WERI-Rb-1 (cell line): ENCODE results near the gene ZNF174.

Experiments used
- DNase-seq: peaks from one replicate; pipeline ENCODE4 v3.0.0-alpha.2; 2020
- H3K27ac ChIP-seq: fragments of 250-450 bp; sonication (Bioruptor Pico); 2 replicates; pipeline ENCODE4 v1.5.1; 2020; ENCODE audit warnings: mild to moderate bottlenecking, moderate library complexity
- H3K27me3 ChIP-seq: fragments of 250-450 bp; sonication (Bioruptor Pico); 2 replicates; pipeline ENCODE4 v1.5.1; 2021; ENCODE audit warnings: mild to moderate bottlenecking, low read depth, moderate library complexity; ENCODE audit not compliant: insufficient read depth, severe bottlenecking
- H3K36me3 ChIP-seq: fragments of 250-450 bp; sonication (Bioruptor Pico); 2 replicates; pipeline ENCODE4 v1.5.1; 2020; ENCODE audit warnings: mild to moderate bottlenecking, moderate library complexity
- H3K4me3 ChIP-seq: 2 replicates; pipeline ENCODE4 v1.5.1; 2011; ENCODE audit warnings: low read depth, mild to moderate bottlenecking, control low read depth, low read length
- H3K9me3 ChIP-seq: fragments of 250-450 bp; sonication (Bioruptor Pico); 2 replicates; pipeline ENCODE4 v1.5.1; 2021; ENCODE audit warnings: mild to moderate bottlenecking, moderate library complexity; ENCODE audit not compliant: severe bottlenecking
- TF ChIP-seq, protein P1 (sequence below): IDR thresholded peaks from 2 replicates; pipeline ENCODE4 v1.5.1; 2011; ENCODE audit warnings: low read depth, mild to moderate bottlenecking, control low read depth, inconsistent platforms, low read length

Gene ZNF174

DNA sequence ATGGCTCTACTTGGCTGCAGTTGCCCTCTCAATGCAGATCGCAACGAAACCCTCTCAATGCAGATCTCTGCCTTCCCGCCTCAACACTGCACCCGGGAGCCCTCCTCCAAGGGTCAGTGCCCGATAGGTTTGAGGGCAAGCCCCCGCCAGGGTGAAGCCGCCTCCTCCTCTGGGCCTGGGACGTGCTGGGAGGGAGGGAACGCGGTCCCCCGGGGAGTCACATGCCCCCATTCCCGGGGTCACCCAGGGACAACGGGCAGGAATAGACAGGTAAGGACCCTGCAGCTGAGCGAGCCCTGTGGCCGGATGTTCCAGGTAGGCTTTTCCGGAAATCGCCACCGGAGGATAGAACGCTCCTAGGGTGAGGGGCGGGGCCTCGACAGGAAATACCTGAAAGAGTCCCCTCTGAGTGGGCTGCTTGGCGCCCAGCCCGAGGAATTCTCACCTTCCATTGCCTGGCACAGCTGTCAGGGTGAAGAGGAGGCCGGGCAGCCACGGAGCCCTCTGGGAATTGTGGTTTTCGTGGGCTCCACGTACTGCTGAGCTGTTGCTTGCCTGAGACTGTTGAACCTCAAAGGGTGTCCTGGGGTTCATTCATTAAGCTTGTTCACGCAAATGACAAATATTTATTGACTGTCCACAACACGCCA, 12.8 kb downstream of the ZNF174 start:
- no peak overlapping the region for H3K27ac ChIP-seq
- no peaks in the 10 kb centered on the region for H3K27me3 ChIP-seq
- TF ChIP-seq, protein P1, sequence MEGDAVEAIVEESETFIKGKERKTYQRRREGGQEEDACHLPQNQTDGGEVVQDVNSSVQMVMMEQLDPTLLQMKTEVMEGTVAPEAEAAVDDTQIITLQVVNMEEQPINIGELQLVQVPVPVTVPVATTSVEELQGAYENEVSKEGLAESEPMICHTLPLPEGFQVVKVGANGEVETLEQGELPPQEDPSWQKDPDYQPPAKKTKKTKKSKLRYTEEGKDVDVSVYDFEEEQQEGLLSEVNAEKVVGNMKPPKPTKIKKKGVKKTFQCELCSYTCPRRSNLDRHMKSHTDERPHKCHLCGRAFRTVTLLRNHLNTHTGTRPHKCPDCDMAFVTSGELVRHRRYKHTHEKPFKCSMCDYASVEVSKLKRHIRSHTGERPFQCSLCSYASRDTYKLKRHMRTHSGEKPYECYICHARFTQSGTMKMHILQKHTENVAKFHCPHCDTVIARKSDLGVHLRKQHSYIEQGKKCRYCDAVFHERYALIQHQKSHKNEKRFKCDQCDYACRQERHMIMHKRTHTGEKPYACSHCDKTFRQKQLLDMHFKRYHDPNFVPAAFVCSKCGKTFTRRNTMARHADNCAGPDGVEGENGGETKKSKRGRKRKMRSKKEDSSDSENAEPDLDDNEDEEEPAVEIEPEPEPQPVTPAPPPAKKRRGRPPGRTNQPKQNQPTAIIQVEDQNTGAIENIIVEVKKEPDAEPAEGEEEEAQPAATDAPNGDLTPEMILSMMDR, result no peak
- DNase-seq, result no peak
- peaks cover 4% of the 10 kb centered on the region for H3K36me3 ChIP-seq
- H3K4me3 ChIP-seq, result no peak overlapping the region
- peaks cover 6% of the 10 kb centered on the region for H3K9me3 ChIP-seq

- DNase-seq, result peak; percentile 86
- TF ChIP-seq, protein P1, result no peak
- H3K36me3 ChIP-seq, result peaks cover 8% of the 10 kb centered on the region; the same call in 1 of the 2 replicates
- H3K4me3 ChIP-seq, result peak overlapping the region; percentile 50
- H3K27ac ChIP-seq, result no peak overlapping the region
- no peaks in the 10 kb centered on the region for H3K9me3 ChIP-seq
- no peaks in the 10 kb centered on the region for H3K27me3 ChIP-seq
Measured at GRCh38 chr16:3431779-3432219, 30.8 kb downstream of the ZNF174 start.

DNA sequence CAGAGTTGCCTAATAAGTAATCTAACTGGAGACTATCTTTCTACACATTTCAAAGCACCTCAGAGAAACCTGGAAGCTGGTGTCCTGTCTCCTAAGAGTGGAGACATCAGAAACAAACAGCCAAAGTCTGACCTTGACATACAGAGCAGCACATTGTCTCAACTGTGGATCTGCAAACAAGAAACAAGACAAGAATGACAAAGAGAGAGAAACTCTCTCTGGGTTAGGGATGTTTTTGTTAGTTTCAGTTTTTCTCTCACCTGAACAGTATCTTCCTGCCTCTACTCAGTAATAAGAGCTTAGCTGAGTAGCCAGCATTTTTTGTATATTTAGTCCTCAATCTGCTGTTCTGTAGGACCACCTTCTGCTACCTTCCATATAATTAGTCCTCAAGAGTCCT, 33.4 kb downstream of the ZNF174 start:
- TF ChIP-seq, protein P1, result no peak
- peaks cover 8% of the 10 kb centered on the region; the same call in 1 of the 2 replicates for H3K36me3 ChIP-seq
- no peaks in the 10 kb centered on the region for H3K9me3 ChIP-seq
- H3K4me3 ChIP-seq, result no peak overlapping the region
- DNase-seq, result no peak
- H3K27me3 ChIP-seq, result no peaks in the 10 kb centered on the region
- H3K27ac ChIP-seq, result no peak overlapping the region

- H3K36me3 ChIP-seq, result peaks cover 14% of the 10 kb centered on the region; the same call in 1 of the 2 replicates
- no peak overlapping the region for H3K4me3 ChIP-seq
- H3K9me3 ChIP-seq, result peaks cover 3% of the 10 kb centered on the region
- TF ChIP-seq, protein P1, result no peak
- H3K27ac ChIP-seq, result no peak overlapping the region
- H3K27me3 ChIP-seq, result no peaks in the 10 kb centered on the region
- no peak for DNase-seq
Measured at GRCh38 chr16:3439637-3440036, 38.6 kb downstream of the ZNF174 start.

DNA sequence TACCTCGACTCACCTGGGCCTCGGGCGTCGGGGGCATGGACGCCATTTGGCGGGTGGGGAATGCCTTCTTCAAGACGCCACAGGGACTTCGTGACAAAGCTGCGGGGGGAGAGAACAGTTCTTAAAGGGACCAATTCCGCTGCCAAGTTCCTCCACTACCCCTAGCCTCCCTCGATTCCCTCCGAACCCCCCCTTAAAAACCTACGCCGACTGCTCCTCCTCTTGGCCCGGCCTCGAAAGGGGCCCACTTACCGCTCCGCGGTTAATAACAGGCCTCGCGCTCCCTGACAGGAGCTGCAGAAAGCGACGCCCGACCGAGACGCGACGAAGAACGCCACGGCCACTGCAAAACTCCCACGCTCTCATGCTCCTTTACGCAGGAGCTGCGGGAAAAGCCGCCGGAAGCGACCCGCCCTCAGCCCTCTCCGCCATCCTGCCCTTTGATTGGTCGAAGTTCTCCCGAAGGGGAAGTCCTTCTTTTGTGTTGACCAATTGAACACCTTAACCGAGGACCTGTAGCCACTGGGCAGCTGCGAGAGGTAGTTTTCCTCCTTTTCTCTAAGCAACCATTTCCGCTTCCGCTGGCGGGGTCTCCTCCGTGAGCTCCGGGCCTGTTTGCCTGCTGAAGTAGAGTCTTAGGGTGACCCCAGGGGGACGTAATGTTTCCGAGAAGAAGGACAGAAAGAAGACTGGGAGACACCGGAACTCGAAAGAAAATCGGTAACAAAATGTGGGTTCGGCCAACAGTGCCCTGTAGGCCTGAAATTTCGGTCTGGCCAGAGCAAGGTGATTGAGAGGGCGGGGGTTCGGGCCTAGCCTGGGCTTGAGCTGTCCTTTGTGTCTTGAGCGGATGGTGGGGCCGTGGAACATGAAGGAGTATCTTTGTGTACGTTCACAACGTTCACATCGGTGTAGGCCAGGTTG, 42.4 kb downstream of the ZNF174 start, which contains the start of the genes NAA60 and ZNF597:
Gene NAA60 (plus strand): TSS at position 573 of the 924 bp plus-strand sequence. CDS start 32,548 bp downstream, outside the sequence.
Gene ZNF597 (minus strand): TSS at position 397 of the 924 bp plus-strand sequence. CDS start 351 bp downstream, at position 46.
- Histone ChIP-seq H3K27ac (peak within 1 kb of the TSS; percentile 79), H3K27me3 (no peaks in the 10 kb centered on the region), H3K4me3 (peak within 1 kb of the TSS; percentile 53), H3K9me3 (peaks cover 3% of the 10 kb centered on the region), H3K36me3 (peaks cover 13% of the 10 kb centered on the region; the same call in 1 of the 2 replicates)
- TF ChIP-seq, protein P1, result no peak
- DNase-seq, result peak; percentile 88
